Measurements from ENCODE around the gene FHIT.

GRCh38 chr3:60588806-60589205 lies 662.4 kb downstream of the FHIT start:
- TF ChIP-seq, protein P1, sequence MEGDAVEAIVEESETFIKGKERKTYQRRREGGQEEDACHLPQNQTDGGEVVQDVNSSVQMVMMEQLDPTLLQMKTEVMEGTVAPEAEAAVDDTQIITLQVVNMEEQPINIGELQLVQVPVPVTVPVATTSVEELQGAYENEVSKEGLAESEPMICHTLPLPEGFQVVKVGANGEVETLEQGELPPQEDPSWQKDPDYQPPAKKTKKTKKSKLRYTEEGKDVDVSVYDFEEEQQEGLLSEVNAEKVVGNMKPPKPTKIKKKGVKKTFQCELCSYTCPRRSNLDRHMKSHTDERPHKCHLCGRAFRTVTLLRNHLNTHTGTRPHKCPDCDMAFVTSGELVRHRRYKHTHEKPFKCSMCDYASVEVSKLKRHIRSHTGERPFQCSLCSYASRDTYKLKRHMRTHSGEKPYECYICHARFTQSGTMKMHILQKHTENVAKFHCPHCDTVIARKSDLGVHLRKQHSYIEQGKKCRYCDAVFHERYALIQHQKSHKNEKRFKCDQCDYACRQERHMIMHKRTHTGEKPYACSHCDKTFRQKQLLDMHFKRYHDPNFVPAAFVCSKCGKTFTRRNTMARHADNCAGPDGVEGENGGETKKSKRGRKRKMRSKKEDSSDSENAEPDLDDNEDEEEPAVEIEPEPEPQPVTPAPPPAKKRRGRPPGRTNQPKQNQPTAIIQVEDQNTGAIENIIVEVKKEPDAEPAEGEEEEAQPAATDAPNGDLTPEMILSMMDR (IDR thresholded peaks at IDR 0.05; ENCODE audit: low read depth, low read length, missing input control), result no peak
- TF ChIP-seq RAD21 (IDR thresholded peaks at IDR 0.05), result no peak
- TF ChIP-seq, protein P2, sequence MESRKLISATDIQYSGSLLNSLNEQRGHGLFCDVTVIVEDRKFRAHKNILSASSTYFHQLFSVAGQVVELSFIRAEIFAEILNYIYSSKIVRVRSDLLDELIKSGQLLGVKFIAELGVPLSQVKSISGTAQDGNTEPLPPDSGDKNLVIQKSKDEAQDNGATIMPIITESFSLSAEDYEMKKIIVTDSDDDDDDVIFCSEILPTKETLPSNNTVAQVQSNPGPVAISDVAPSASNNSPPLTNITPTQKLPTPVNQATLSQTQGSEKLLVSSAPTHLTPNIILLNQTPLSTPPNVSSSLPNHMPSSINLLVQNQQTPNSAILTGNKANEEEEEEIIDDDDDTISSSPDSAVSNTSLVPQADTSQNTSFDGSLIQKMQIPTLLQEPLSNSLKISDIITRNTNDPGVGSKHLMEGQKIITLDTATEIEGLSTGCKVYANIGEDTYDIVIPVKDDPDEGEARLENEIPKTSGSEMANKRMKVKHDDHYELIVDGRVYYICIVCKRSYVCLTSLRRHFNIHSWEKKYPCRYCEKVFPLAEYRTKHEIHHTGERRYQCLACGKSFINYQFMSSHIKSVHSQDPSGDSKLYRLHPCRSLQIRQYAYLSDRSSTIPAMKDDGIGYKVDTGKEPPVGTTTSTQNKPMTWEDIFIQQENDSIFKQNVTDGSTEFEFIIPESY (IDR thresholded peaks at IDR 0.05), result no peak
- no peak for TF ChIP-seq GABPA (IDR thresholded peaks at IDR 0.05 in 1 of 2, conservative IDR thresholded peaks at IDR 0.05 in 1 of 2)
- TF ChIP-seq EGR1 (IDR thresholded peaks at IDR 0.05; ENCODE audit: low read depth in 2 of 2), result no peak
- no peak for TF ChIP-seq MAX (IDR thresholded peaks at IDR 0.05)
- TF ChIP-seq JUND (IDR thresholded peaks at IDR 0.05), result no peak
- TF ChIP-seq SP1 (IDR thresholded peaks at IDR 0.05), result no peak
- no peak for TF ChIP-seq REST (IDR thresholded peaks at IDR 0.05)
- no peak for TF ChIP-seq FOXA1 (IDR thresholded peaks at IDR 0.05)
- no peak for TF ChIP-seq TAF1 (conservative IDR thresholded peaks at IDR 0.05)
- TF ChIP-seq YY1 (IDR thresholded peaks at IDR 0.05), result no peak
- no peak for TF ChIP-seq RXRA (IDR thresholded peaks at IDR 0.05)

Data from liver (tissue), 3 donors.